ENCODE measurements around the gene CMC1. TPM values are rescaled to one million over a fixed set of nuclear protein-coding genes. Genes with fewer than 3 reads are reported as not detected.

Gene CMC1
- polyA plus RNA-seq, 3 donors = 13.2 to 43.9 (median 40.5) TPM

DNA sequence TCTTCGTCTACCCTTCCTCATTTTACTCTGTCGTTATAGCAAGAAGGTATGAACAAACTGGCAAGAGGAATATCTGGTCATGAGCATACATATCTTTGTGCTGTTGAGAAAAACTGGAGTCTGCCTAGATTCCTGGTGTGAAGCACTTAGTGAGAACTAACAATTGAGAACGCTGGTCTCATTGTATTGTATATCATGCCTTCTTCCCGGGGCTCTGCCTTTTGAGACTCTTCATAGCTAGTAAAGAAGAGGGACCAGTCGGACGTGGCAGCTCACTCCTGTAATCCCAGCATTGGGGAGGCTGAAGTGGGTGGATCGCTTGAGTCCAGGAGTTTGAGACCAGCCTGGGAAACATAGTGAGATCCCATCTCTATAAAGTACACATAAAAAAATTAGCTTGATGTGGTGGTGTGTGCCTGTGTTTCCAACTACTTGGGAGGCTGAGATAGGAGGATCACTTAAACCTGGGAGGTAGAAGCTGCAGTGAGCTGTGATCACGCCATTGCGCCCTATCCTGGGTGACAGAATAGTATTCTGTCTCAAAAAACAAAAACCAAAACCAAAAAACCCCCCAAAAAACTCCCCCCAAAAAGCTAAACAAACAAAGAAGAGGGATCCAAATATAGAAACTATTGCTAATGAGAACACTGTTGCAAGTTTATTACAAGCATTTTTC lies 11.8 kb downstream of the CMC1 start:
- Histone ChIP-seq H3K27me3 (ENCODE audit: control insufficient read depth in 2 of 2, insufficient read depth in 2 of 2, low read length in 2 of 2) (no peaks in the 10 kb centered on the region), H3K79me2 (ENCODE audit: insufficient read depth, low read length) (peaks cover 72% of the 10 kb centered on the region), H3K9me3 (replicated peaks in 1 of 2; ENCODE audit: control insufficient read depth in 1 of 2, insufficient read depth in 1 of 2, low read length in 2 of 2) (no peaks in the 10 kb centered on the region), H3K4me1 (ENCODE audit: control insufficient read depth in 1 of 2, insufficient read depth in 2 of 2, low read length in 2 of 2) (peaks cover 40 to 50% of the 10 kb centered on the region in 2 donors), H3K36me3 (replicated peaks in 1 of 2; ENCODE audit: control insufficient read depth in 1 of 2, insufficient read depth in 2 of 2, low read length in 2 of 2) (no peaks in the 10 kb centered on the region), H2AFZ (ENCODE audit: insufficient read depth, low read depth, low read length, poor library complexity, severe bottlenecking) (no peak overlapping the region), H3K27ac (ENCODE audit: low read depth in 1 of 2, low read length in 2 of 2) (peak overlapping the region in 1 of 2 donors; percentile 78), H3K4me3 (replicated peaks in 1 of 3; ENCODE audit: low read depth in 2 of 3, low read length in 3 of 3) (no peak overlapping the region), H4K20me1 (ENCODE audit: insufficient read depth, low read length) (peaks cover 9% of the 10 kb centered on the region), H3K4me2 (replicated peaks; ENCODE audit: extremely low read depth, low read length, poor library complexity, severe bottlenecking) (no peak overlapping the region), H3K9ac (ENCODE audit: insufficient read depth, low read length, poor library complexity, severe bottlenecking) (no peak overlapping the region)
- TF ChIP-seq, protein P1, sequence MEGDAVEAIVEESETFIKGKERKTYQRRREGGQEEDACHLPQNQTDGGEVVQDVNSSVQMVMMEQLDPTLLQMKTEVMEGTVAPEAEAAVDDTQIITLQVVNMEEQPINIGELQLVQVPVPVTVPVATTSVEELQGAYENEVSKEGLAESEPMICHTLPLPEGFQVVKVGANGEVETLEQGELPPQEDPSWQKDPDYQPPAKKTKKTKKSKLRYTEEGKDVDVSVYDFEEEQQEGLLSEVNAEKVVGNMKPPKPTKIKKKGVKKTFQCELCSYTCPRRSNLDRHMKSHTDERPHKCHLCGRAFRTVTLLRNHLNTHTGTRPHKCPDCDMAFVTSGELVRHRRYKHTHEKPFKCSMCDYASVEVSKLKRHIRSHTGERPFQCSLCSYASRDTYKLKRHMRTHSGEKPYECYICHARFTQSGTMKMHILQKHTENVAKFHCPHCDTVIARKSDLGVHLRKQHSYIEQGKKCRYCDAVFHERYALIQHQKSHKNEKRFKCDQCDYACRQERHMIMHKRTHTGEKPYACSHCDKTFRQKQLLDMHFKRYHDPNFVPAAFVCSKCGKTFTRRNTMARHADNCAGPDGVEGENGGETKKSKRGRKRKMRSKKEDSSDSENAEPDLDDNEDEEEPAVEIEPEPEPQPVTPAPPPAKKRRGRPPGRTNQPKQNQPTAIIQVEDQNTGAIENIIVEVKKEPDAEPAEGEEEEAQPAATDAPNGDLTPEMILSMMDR (IDR thresholded peaks at IDR 0.05) = no peak
- Mint-ChIP-seq H3K4me1 (peaks cover 53% of the 10 kb centered on the region), H3K27ac (peak overlapping the region in 6 of 7 donors; percentile 4 to 90 (median 54)), H3K27me3 (ENCODE audit: low read depth in 3 of 3) (no peaks in the 10 kb centered on the region), H3K36me3 (peaks cover 2 to 14% of the 10 kb centered on the region in 2 donors), H3K9me3 (peaks cover 0 to 2% (median 0%) of the 10 kb centered on the region in 7 donors), H3K4me3 (no peak overlapping the region)
- intact Hi-C loops (cut with micrococcal nuclease) = loop anchor here in 1 of 2 donors (10.0 kb wide), 1 partner anchor 52 kb away; no protein-coding TSS in a partner anchor
- WGBS (ENCODE audit: insufficient coverage) = 100% methylated on average over 1 of the region's 9 CpGs
- no peak for DNase-seq

DNA sequence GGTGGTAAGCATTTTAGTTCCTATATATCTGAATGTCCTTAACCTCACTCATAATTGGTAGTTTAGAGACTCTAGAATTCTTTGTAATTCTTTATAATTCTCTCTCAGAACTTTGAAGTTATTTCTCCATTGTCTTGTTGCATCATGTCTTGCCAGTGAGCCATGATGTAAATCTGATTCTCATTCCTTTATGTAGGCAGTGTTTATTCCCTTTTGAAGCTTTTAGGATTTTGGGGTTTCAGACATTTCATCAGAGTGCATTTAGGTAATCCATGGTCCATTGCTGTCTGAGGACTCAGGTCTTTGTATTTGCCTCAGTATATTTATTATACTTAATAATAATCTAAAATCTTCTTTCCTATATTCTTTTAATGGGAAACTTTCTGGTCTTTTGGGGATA lies 20.6 kb downstream of the CMC1 start:
- Histone ChIP-seq H3K27ac (ENCODE audit: low read depth in 1 of 2, low read length in 2 of 2) (no peak overlapping the region), H3K4me2 (replicated peaks; ENCODE audit: extremely low read depth, low read length, poor library complexity, severe bottlenecking) (no peak overlapping the region), H2AFZ (ENCODE audit: insufficient read depth, low read depth, low read length, poor library complexity, severe bottlenecking) (no peak overlapping the region), H3K4me3 (replicated peaks in 1 of 3; ENCODE audit: low read depth in 2 of 3, low read length in 3 of 3) (no peak overlapping the region), H3K9ac (ENCODE audit: insufficient read depth, low read length, poor library complexity, severe bottlenecking) (no peak overlapping the region), H3K4me1 (ENCODE audit: control insufficient read depth in 1 of 2, insufficient read depth in 2 of 2, low read length in 2 of 2) (no peaks in the 10 kb centered on the region), H3K9me3 (replicated peaks in 1 of 2; ENCODE audit: control insufficient read depth in 1 of 2, insufficient read depth in 1 of 2, low read length in 2 of 2) (no peaks in the 10 kb centered on the region), H3K79me2 (ENCODE audit: insufficient read depth, low read length) (peaks cover 46% of the 10 kb centered on the region), H3K36me3 (replicated peaks in 1 of 2; ENCODE audit: control insufficient read depth in 1 of 2, insufficient read depth in 2 of 2, low read length in 2 of 2) (peaks cover 13 to 29% of the 10 kb centered on the region in 2 donors), H3K27me3 (ENCODE audit: control insufficient read depth in 2 of 2, insufficient read depth in 2 of 2, low read length in 2 of 2) (no peaks in the 10 kb centered on the region), H4K20me1 (ENCODE audit: insufficient read depth, low read length) (peaks cover 8% of the 10 kb centered on the region)
- H3K4me1 Mint-ChIP-seq = peaks cover 8% of the 10 kb centered on the region
- intact Hi-C loops (cut with micrococcal nuclease) = no loop called here
- no peak for DNase-seq
- H3K9me3 Mint-ChIP-seq = no peaks in the 10 kb centered on the region
- TF ChIP-seq, protein P1 (IDR thresholded peaks at IDR 0.05) = no peak
- H3K36me3 Mint-ChIP-seq = peaks cover 24 to 28% of the 10 kb centered on the region in 2 donors
- H3K27me3 Mint-ChIP-seq (ENCODE audit: low read depth in 3 of 3) = no peaks in the 10 kb centered on the region
- H3K27ac Mint-ChIP-seq = peak overlapping the region in 1 of 7 donors; percentile 32
- H3K4me3 Mint-ChIP-seq = no peak overlapping the region
